Right ventricle myocardium superior (tissue), 1 donor: ENCODE data around the gene CDHR4. TPM values are rescaled to one million over a fixed set of nuclear protein-coding genes. Genes with fewer than 3 reads are reported as not detected.
"Not testable (repeated sequence)": the region's sequence is repeated elsewhere in the genome, so short reads cannot be mapped to it uniquely, and the experiment has no call there.

Experiments
- ATAC-seq: fragments of 200-7000 bp; cut with Tn5 transposase; one replicate; pipeline ENCODE4 v1.9.1; 2020; ENCODE audit warnings: mild to moderate bottlenecking; ENCODE audit not compliant: poor library complexity
- DNase-seq: peaks from one replicate; pipeline ENCODE4 v3.0.0-alpha.2; 2020
- intact Hi-C: fragments of 100-400 bp; cut with DNase I; formaldehyde crosslinking; loops from one replicate; pipeline ENCODE4 v1.11.2; 2022
- total RNA-seq: library from RNA; stranded (reverse); fragmentation: NEBNext Ultra II Directional; extraction: Animal tissue kit (Norgen Biotek cat#: 25700); gene quantifications from one replicate; pipeline ENCODE4 v1.2.1, GENCODE V29; 2021
- donor health status: DM: no; HTN: yes; CAD: no; lungs with severe emphysema.

Gene CDHR4
- total RNA-seq, 1 donor from 2014 or later = not detected

DNA sequence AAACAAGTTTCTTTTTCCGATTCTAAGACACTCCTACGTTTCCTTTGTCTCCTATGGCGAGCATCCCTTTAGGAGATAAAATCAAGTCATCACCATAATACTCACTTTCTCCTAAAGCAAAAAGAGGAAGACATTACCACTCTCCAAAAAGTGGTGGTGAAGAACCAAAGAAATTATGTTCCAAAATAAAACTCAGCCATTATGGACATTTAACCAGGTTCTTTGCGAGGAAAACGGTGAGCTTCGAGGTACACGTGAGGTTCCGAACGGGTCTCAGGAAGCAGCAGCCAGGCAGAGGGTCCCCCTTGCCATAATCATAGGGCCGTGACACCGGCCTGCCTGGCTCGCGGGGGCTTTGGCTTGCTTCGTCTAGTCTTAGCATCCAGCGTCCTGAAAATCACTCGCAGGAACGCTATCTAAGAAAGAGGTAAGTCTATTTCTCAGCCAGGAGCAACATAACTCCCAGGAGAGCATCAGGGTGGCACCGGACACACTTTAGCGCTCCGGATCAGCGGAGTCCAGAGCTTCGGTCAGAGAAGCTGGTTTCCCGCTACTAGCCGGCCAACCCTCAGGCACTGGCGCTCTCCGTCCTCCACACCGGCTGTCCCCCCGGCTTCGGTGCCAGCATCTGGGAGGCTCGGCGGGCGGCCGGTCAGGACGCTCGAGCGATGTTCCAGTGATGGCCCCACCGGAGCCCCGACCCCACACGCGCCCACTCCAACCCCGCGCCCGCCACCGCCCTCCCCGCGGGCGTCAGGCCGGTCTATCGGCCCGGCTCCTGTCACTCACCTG, 13.9 kb downstream of the CDHR4 start:
- DNase-seq (peak; percentile 52), ATAC-seq (peak; percentile 54)
- intact Hi-C loops = no loop called here

DNA sequence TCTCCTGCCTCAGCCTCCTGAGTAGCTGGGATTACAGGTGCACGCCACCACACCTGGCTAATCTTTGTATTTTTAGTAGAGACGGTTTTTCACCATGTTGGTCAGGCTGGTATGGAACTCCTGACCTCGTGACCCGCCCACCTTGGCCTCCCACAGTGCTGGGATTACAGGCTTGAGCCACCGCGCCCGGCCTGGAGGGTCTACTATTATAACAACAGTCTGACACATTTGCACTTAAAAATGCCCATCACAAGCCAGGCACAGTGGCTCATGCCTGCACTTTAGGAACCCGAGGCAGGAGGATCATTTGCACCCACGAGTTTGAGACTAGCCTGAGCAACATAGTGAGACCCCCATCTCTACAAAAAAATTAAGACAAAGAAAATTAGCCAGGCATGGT, 17.4 kb downstream of the CDHR4 start:
- intact Hi-C loops = not testable (repeated sequence)

DNA sequence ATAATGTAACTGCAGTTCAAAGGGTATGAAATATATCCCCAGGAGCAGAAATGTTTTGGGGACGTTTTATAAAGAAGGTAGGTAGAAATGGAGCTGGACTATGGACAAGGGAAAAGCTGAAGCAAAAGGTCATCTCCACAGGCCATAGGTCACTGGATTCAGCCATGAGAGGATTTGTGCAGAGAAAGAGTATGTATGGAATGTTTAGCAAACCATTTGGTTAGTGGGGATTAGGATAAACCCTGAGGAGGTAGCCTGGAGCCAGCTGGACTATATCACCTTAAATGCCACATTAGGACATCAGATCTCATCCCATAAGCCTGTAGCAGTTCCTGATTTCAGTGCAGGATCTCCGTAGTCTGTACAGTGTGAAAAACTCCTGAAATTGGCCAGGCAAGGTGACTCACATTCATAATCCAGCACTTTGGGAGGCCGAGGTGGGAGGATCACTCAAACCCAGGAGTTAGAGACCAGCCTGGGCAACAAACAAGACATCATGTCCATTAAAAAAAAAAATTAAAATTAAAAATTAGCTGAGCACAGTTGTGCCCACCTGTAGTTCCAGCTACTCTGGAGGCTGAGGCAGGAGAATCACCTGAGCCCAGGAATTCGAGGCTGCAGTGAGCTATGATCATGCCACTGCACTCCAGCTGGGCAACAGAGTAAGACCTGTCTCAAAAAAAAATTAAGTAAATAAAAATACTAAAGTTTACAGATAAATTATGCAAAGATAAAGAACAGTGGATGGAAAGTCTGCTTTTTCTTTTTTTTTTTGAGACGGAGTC, 18.1 kb downstream of the CDHR4 start:
- intact Hi-C loops = no loop called here
- no peak for DNase-seq

More for the DNA sequence above, 17.4 kb downstream of the CDHR4 start:
- DNase-seq, ATAC-seq: not testable (repeated sequence)

DNA sequence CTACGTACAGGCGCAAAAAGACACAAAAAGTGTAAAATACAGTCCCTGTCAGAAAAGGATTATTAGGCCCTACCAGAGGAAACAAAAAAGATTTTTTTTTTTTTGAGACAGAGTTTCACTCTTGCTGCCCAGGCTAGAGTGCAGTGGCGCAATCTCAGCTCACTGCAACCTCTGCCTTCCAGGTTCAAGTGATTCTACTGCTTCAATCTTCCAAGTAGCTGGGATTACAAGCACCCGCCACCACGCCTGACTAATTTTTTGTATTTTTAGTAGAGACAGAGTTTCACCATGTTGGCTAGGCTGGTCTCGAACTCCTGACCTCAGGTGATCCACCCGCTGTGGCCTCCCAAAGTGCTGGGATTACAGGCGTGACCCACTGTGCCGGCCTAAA, 18.7 kb downstream of the CDHR4 start:
- DNase-seq, intact Hi-C loops, ATAC-seq: not testable (repeated sequence)

More for the DNA sequence above, 18.1 kb downstream of the CDHR4 start:
- no peak for ATAC-seq

DNA sequence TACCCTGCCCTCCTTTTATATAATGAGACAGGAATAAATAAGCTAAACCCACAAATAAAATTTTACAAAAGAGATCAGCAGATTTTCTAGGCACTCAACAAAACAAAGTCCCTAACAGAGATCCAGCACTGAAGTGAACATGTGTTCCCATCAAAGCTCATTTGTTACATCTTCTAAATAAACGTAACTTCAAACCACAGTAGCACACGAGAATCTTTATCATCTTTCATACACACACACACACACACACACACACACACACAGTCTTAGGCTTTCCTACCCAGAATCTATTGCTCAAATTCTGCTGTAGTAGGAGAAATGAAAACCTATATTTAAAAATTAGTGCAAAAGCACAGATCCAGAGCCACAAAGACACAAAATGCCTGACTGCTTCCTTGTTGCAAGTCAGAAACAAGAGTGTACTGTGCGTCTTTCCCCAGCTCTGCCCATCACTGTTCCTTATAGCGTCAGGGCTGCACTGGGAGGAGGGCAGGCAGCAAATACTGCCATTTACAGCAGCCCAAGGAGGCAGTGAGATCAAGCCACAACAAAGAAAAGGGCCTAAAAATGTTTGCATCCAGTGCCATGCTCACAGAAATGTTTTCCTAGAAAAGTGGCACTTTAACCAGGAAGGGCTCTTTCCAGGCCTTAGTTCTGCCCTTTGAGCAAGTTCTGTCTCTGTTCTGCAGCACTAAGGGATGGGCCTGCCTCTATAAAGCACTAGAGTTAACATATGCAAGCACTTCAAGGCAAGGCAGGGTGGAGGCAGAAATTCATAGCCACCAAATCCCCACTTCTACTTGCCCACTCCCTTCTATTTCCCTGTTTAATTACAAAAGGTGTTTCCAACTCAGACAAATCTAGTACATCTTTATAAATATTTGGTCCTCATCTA, 19.3 kb downstream of the CDHR4 start:
- DNase-seq = no peak
- intact Hi-C loops = no loop called here
- no peak for ATAC-seq

DNA sequence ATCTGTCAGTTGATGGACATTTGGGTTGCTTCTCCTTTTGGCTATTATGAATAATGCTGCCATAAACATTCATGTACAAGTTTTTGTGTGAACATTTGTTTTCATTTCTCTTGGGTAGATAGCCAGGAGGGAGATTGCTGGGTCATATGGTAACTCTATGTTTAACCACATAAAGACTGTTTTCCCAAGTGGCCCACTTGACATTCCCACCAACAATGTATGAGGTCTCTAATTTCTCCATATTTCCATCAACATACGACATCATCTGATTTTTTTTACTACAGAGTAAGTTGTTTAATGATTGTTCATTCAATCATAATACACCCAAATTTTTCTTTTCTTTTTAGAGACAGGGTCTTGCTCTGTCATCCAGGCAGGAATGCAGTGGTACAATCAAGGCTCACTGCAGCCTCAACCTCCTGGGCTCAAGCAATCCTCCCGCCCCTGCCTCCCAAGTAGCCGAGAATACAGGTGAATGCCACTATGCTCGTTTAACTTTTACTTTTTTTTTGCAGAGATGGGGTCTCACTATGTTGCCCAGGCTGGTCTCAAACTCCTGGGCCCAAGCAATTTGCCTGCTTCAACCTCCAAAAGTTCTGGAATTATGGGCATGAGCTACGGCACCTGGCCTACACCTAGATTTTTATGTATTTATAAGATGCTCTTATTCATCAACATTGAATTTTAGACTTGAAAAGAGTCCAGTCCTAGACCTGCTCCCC, 20.2 kb downstream of the CDHR4 start:
- ATAC-seq (no peak), DNase-seq (no peak)
- intact Hi-C loops = no loop called here

DNA sequence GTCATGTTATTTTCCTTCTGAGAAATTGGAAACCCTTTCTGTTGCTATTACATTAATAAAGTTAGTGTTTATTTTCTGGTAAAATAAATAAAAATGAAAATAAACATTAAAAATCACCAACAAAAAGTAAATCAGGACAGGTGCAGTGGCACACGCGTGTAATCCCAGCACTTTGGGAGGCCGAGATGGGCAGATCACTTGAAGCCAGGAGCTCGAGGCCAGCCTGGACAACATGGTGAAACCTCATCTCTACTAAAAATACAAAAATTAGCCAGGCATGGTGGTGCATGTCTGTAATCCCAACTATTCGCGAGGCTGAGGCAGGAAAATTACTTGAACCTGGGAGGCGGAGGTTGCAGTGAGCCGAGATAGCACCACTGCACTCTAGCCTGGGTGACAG, 23.6 kb downstream of the CDHR4 start:
- intact Hi-C loops, DNase-seq, ATAC-seq: not testable (repeated sequence)

DNA sequence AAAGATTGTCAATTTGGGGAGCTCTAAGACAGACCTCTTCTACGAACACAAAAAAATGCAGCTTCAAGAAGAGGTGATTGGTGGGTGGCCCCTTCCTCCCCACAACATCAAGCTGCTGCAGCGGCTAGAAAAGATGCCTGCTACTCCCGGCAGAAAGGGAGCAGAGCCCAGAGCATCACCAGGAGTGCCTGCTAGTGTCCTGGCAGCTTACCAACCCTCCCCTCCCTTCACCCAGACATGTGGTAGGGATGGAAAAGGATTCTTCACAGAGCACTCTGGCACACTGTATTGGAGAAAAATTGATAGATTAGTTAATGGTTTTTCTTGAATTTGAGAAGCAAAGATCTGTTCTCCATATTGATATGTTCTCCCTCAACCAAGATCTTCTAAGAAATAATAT, 24.1 kb downstream of the CDHR4 start:
- ATAC-seq (peak; percentile 45), DNase-seq (no peak)
- intact Hi-C loops = no loop called here

DNA sequence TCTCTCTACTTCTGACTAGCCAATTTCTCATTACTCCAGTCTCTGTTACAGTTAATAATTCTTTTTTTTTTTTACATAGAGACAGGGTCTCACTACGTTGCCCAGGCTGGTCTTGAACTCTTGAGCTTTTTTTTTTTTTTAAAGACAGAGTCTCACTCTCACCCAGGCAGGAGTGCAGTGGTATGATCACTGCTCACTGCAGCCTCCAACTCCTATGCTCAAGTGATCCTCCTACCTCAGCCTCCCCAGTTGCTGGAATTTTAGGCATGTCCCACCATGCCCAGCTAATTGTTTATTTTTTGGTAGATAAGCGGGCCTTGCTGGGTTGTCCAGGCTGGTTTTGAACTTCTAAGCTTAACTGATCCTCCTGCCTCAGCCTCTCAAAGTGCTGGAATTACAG, 27.0 kb downstream of the CDHR4 start:
- no peak for DNase-seq
- intact Hi-C loops = no loop called here
- ATAC-seq = no peak

DNA sequence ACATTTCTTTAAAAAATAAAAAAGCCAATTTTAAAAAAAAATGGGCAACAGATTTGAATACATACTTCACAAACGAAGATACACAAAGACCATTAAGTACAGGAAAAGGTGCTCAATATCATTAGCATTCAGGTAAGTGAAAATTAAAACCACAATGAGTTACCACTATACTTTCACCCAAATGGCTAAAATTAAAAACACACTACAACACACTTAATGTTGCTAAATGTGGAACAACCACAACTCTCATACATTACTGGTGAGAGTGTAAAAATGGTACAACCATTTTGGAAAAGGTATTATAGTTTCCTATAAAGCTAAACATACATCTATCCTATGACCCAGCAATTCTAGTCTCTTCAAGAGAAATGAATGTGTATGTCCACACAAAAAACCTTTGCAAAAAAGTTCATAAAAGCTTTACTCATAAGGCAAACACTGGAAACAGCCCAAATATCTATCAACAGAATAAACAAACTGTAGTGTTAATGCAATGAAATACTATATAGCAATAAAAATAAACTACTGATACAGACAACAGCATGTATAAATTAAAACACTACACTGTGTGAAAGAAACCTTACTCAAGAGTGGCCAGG, 28.2 kb downstream of the CDHR4 start:
- no peak for DNase-seq
- intact Hi-C loops = no loop called here
- ATAC-seq = no peak

DNA sequence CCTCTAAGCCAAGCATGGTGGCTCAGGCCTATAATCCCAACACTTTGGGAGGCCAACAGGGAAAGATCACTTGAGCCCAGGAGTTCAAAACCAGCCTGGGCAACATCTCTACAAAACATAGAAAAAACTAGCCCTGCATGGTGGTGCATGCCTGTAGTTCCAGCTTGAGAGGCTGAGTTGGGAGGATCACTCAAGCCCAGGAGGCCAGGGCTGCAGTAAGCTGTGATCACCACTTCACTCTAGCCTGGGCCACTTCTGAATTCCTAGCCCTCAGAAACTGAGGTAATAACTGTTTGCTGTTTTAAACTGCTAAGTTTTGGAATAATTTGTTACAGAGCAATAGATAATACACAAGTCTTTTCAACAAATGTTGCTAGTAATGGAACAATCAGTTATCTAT, 29.7 kb downstream of the CDHR4 start:
- intact Hi-C loops = no loop called here
- no peak for DNase-seq
- no peak for ATAC-seq

DNA sequence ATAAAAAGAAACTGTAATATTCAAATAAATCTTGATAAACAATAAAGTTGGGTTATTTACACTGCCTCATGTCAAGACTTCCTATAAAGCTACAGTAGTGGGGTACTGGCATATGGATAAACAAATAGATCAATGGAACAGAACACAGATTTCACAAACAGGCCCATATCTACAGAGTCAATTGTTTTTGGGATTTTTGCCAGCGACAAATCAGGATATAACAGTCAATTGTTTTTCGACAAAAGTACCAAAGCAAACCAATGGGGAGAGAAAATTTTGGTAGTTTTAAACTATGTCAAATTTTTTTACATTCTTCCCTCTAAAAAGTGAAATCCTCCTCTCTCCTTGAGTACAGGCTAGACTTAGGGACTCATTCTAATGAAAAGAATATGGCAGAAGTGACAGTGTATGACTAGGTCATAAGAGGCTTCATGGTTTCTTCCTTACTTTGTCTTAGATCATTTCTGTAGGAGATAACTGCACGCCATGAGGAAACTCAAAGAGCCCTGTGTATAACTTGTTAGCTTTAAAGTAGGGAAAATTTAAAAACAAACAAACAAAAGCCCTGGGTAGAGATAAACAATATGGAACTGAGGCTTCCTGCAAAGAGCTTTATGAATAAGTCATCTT, 30.3 kb downstream of the CDHR4 start:
- DNase-seq = no peak
- intact Hi-C loops = no loop called here
- no peak for ATAC-seq

DNA sequence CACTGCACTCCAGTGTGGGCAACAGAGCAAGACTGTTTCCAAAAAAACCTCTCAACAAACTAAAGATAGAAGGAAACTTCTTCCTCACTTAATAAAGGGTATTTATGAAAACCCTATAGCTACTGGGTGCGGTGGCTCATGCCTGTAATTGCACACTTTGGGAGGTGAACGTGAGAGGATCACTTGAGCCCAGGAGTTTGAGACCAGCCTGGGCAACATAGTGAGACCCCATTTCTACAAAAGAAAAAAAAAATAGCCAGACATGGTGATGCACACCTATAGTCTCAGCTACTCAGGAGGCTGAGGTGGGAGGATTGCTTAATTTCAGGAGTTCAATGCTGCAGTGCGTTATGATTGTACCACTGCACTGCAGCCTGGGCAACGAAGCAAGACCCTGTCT, 35.7 kb downstream of the CDHR4 start:
- ATAC-seq = no peak
- DNase-seq = no peak
- intact Hi-C loops = no loop called here

DNA sequence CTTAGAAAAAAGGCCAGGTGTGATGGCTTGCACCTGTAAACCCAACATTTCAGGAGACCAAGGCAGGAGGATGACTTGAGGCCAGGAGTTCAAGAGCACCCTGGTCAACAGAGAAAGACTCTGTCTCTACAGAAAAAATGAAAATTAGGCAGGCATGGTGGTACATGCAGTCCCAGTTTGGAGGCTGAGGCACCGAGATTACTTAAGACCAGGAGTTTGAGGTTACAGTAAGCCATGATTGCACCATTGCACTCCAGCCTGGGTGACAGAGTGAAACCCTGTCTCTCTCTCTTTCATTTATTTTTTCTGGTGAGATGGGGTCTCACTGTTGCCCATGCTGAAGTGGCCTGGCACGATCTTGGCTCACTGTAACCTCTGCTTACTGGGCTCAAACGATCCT, 38.0 kb downstream of the CDHR4 start:
- no peak for DNase-seq
- intact Hi-C loops = no loop called here
- ATAC-seq = no peak

DNA sequence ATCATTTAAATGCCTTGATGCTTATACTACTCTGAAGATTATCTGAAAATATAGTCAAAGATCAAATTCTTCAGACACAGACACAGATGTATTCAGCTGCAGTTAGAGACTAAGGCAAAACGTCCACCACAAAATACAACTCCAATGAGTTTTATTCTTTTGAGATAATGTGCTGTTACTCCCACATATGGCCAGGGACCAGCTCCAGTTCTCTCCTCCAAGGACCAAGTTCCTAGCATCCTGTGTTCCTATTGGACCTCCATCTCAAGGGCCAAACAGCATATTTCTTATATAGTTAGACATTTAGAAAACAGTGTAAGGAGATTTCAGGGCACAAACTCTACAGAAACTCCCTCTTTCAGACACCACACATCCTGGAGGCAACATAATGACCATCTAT, 40.4 kb downstream of the CDHR4 start:
- intact Hi-C loops = no loop called here
- no peak for ATAC-seq
- DNase-seq = no peak

DNA sequence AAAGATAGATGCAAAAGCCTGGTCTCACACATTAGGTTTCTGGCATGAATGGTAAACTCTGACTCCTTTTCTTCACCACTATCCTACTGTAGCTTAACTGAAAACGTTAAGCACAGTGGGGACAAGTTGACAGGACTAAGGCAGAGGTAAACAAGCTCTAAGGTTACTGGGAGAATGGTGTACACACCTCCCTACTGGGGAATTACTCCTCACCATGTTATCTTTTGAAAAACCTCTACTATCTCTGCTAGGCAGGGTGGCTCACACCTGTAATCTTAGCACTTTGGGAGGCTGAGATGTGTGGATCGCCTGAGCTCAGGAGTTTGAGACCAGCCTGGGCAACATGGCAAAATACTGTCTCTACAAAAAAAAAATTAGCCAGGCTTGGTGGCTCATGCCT, 42.5 kb downstream of the CDHR4 start:
- ATAC-seq (no peak), DNase-seq (no peak)
- intact Hi-C loops = no loop called here

DNA sequence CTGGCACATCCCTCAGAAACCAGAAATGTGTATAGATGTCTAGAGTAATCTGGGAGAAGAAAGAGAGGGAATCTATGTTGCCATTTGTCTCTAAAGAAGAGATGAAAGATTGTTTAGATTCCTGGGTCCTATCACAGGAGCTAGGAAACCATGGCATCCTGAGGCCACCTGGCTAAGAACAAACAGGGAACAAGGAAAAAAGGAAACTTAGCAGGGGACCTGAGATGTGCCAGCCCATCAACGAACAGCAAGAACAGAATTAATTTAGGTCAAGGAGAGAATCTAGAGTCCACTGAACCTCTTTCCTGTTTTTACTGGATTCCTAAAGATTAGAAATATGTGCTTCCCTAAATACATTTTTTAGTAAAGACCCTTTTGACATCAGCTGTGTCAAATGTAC, 43.6 kb downstream of the CDHR4 start:
- no peak for ATAC-seq
- intact Hi-C loops = no loop called here
- no peak for DNase-seq

DNA sequence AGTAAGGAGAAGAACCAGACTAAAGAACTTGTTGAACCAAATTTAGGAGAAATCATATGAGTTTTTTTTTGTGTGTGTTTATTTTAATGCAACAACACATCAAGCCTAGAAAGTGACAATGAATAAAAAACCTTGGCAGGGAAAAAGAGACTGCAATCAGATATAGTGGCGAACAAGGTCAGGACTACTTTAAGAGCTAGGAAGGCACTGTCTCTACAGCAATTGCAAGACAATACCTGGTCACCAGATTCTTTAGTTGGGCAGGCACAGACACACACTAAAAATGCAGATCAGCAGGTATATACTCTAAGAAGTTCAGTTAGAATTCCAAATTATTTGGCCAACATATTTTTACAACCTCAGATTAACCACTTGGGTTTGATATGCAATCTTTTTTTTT, 45.1 kb downstream of the CDHR4 start:
- DNase-seq (no peak), ATAC-seq (no peak)
- intact Hi-C loops = no loop called here
